NOMO-1 (cell line): ENCODE results near the gene FSTL1.

ENCODE experiments used
- DNase-seq, 2 experiments: peaks; one replicate each; lab custom pipeline; 2025; ENCODE audit not compliant: unreplicated experiment in 2 of 2; lab: John Stamatoyannopoulos, UW

The FSTL1 gene

GRCh38 chr3:120440762-120441161, 10.0 kb downstream of the FSTL1 start:
- no peak for DNase-seq

- DNase-seq: peak; percentile 50 to 67
Observed at GRCh38 chr3:120440001-120440703, 10.6 kb downstream of the FSTL1 start.

GRCh38 chr3:120438665-120439370, 12.0 kb downstream of the FSTL1 start:
- DNase-seq: no peak

- no peak for DNase-seq
Observed at GRCh38 chr3:120438216-120438615, 12.6 kb downstream of the FSTL1 start.

GRCh38 chr3:120437559-120437958, 13.2 kb downstream of the FSTL1 start:
- no peak for DNase-seq

- no peak for DNase-seq
Observed at GRCh38 chr3:120436523-120437050, 14.2 kb downstream of the FSTL1 start.

- DNase-seq: peak in 1 of 2 experiments; percentile 32
Observed at GRCh38 chr3:120435621-120436020, 15.2 kb downstream of the FSTL1 start.

GRCh38 chr3:120433662-120434331, 17.0 kb downstream of the FSTL1 start:
- DNase-seq: no peak

GRCh38 chr3:120432150-120432860, 18.5 kb downstream of the FSTL1 start:
- DNase-seq: no peak

- DNase-seq: no peak
Observed at GRCh38 chr3:120429921-120430361, 20.9 kb downstream of the FSTL1 start.

GRCh38 chr3:120428924-120429323, 21.9 kb downstream of the FSTL1 start:
- DNase-seq: no peak

GRCh38 chr3:120427201-120427600, 23.6 kb downstream of the FSTL1 start:
- DNase-seq: no peak

- no peak for DNase-seq
Observed at GRCh38 chr3:120425572-120426250, 25.1 kb downstream of the FSTL1 start.

- no peak for DNase-seq
Observed at GRCh38 chr3:120424976-120425570, 25.7 kb downstream of the FSTL1 start.

- DNase-seq: no peak
Observed at GRCh38 chr3:120424506-120424905, 26.3 kb downstream of the FSTL1 start.

- no peak for DNase-seq
Observed at GRCh38 chr3:120423432-120423831, 27.4 kb downstream of the FSTL1 start.

- DNase-seq: no peak
Observed at GRCh38 chr3:120421926-120422325, 28.9 kb downstream of the FSTL1 start.

GRCh38 chr3:120420928-120421551, 29.8 kb downstream of the FSTL1 start:
- DNase-seq: no peak

- no peak for DNase-seq
Observed at GRCh38 chr3:120420360-120420759, 30.4 kb downstream of the FSTL1 start.
